Measurements from ENCODE around the gene DHRS1. TPM values are rescaled to one million over a fixed set of nuclear protein-coding genes. Genes with fewer than 3 reads are reported as not detected.

DHRS1 gene
- total RNA-seq, 1 donor = 13.8 TPM

GRCh38 chr14:24313913-24314312 is 14.3 kb upstream of the DHRS1 start:
- TF ChIP-seq CTCF (IDR thresholded peaks at IDR 0.05; ENCODE audit: insufficient read depth, low read depth, low read length) = no peak
- DNase-seq (ENCODE audit: low read depth) = no peak
- no peak overlapping the region for H3K4me3 ChIP-seq (ENCODE audit: low read depth, low read length)

GRCh38 chr14:24312736-24313507 is 13.3 kb upstream of the DHRS1 start:
- TF ChIP-seq CTCF (IDR thresholded peaks at IDR 0.05; ENCODE audit: insufficient read depth, low read depth, low read length) = no peak
- peak; percentile 32 for DNase-seq (ENCODE audit: low read depth)
- H3K4me3 ChIP-seq (ENCODE audit: low read depth, low read length) = no peak overlapping the region

GRCh38 chr14:24311837-24312615 is 12.4 kb upstream of the DHRS1 start:
- H3K4me3 ChIP-seq (ENCODE audit: low read depth, low read length) = no peak overlapping the region
- no peak for DNase-seq (ENCODE audit: low read depth)
- TF ChIP-seq CTCF (IDR thresholded peaks at IDR 0.05; ENCODE audit: insufficient read depth, low read depth, low read length) = no peak

- DNase-seq (ENCODE audit: low read depth) = peak; percentile 58
- peak within 1 kb of the TSS; percentile 21 for H3K4me3 ChIP-seq (ENCODE audit: low read depth, low read length)
- peak; percentile 4 for TF ChIP-seq CTCF (IDR thresholded peaks at IDR 0.05; ENCODE audit: insufficient read depth, low read depth, low read length)
Observed at GRCh38 chr14:24310646-24311604, 11.3 kb upstream of the DHRS1 start, which contains the start of gene LTB4R. Gene LTB4R, plus strand, starts transcription at chr14:24311502. Its CDS starts 4,150 bp downstream, at chr14:24315652.

- H3K4me3 ChIP-seq (ENCODE audit: low read depth, low read length) = no peak overlapping the region
- no peak for DNase-seq (ENCODE audit: low read depth)
- TF ChIP-seq CTCF (IDR thresholded peaks at IDR 0.05; ENCODE audit: insufficient read depth, low read depth, low read length) = no peak
Observed at GRCh38 chr14:24310265-24310645, 10.7 kb upstream of the DHRS1 start.

GRCh38 chr14:24309538-24310264 is 10.1 kb upstream of the DHRS1 start, which contains the start of gene LTB4R2:
Gene LTB4R2, plus strand, starts transcription at chr14:24310140. Its CDS starts 525 bp downstream, at chr14:24310665.
- DNase-seq (ENCODE audit: low read depth) = no peak
- no peak for TF ChIP-seq CTCF (IDR thresholded peaks at IDR 0.05; ENCODE audit: insufficient read depth, low read depth, low read length)
- H3K4me3 ChIP-seq (ENCODE audit: low read depth, low read length) = peak within 1 kb of the TSS; percentile 21
